Suprapubic skin (tissue), 4 donors: Measurements from ENCODE around the gene VTI1A. TPM values are rescaled to one million over a fixed set of nuclear protein-coding genes. Genes with fewer than 3 reads are reported as not detected.

ENCODE experiments used
- DNase-seq, 2 donors: peaks; one replicate each; pipeline ENCODE4 v3.0.0-alpha.2; 2019; ENCODE audit warnings: low spot score in 2 of 2
- H3K27ac ChIP-seq: fragments of 200-600 bp; sonication (generic); one replicate; pipeline ENCODE4 v1.5.1; 2019
- H3K27me3 ChIP-seq: fragments of 200-600 bp; sonication (generic); one replicate; pipeline ENCODE4 v1.5.1; 2019
- H3K36me3 ChIP-seq: fragments of 200-600 bp; sonication (generic); one replicate; pipeline ENCODE4 v1.5.1; 2019
- H3K4me1 ChIP-seq: fragments of 200-600 bp; sonication (generic); one replicate; pipeline ENCODE4 v1.5.1; 2019
- H3K4me3 ChIP-seq: fragments of 200-600 bp; sonication (generic); one replicate; pipeline ENCODE4 v1.5.1; 2019; ENCODE audit warnings: mild to moderate bottlenecking
- H3K9me3 ChIP-seq: fragments of 200-600 bp; sonication (generic); one replicate; pipeline ENCODE4 v1.5.1; 2019
- EP300 ChIP-seq: sonication (generic); formaldehyde crosslinking; IDR thresholded peaks from one replicate; pipeline ENCODE4 v1.6.1; 2017; ENCODE audit warnings: antibody characterized with exemption
- POLR2A ChIP-seq, 2 donors: fragments of 450-650 bp; IDR thresholded peaks; one replicate each; pipeline ENCODE4 v1.6.1; 2017; ENCODE audit warnings: antibody characterized with exemption in 2 of 2, mild to moderate bottlenecking in 2 of 2, moderate library complexity in 2 of 2
- POLR2AphosphoS5 ChIP-seq, 3 donors: sonication (generic); formaldehyde crosslinking; IDR thresholded peaks; one replicate each; pipeline ENCODE4 v1.6.1; 2017; ENCODE audit warnings: antibody characterized with exemption in 3 of 3
- WGBS: methylation state at CpG from one replicate; pipeline ENCODE4 v1.1.5; 2018; 5-methylcytosine and 5-hydroxymethylcytosine counted together
- total RNA-seq, 4 donors: library from RNA; depleted of rRNA; stranded (reverse); fragments of >200 nt; gene quantifications; one replicate each; pipeline ENCODE4 v1.1.0, GENCODE V29; 2016
- TF ChIP-seq, protein P1 (sequence below), 2 donors: fragments of 200-600 bp in 1 of 2; fragments of 450-650 bp in 1 of 2; sonication (generic) in 1 of 2; IDR thresholded peaks; one replicate each; pipeline ENCODE4 v1.5.1; 2016 to 2019; ENCODE audit warnings: antibody characterized with exemption in 2 of 2, mild to moderate bottlenecking in 1 of 2, moderate library complexity in 1 of 2

VTI1A gene
- total RNA-seq, 4 donors from 2014 or later = 43.0 to 81.0 (median 49.2) TPM

- H3K4me3 ChIP-seq = no peak overlapping the region
- no peaks in the 10 kb centered on the region for H3K27me3 ChIP-seq
- DNase-seq = no peak
- WGBS = 83% methylated on average over 2 of the region's 2 CpGs
- TF ChIP-seq EP300 = no peak
- no peak for TF ChIP-seq POLR2A (IDR thresholded peaks at IDR 0.05)
- TF ChIP-seq, protein P1, sequence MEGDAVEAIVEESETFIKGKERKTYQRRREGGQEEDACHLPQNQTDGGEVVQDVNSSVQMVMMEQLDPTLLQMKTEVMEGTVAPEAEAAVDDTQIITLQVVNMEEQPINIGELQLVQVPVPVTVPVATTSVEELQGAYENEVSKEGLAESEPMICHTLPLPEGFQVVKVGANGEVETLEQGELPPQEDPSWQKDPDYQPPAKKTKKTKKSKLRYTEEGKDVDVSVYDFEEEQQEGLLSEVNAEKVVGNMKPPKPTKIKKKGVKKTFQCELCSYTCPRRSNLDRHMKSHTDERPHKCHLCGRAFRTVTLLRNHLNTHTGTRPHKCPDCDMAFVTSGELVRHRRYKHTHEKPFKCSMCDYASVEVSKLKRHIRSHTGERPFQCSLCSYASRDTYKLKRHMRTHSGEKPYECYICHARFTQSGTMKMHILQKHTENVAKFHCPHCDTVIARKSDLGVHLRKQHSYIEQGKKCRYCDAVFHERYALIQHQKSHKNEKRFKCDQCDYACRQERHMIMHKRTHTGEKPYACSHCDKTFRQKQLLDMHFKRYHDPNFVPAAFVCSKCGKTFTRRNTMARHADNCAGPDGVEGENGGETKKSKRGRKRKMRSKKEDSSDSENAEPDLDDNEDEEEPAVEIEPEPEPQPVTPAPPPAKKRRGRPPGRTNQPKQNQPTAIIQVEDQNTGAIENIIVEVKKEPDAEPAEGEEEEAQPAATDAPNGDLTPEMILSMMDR (IDR thresholded peaks at IDR 0.05) = no peak
- no peak for TF ChIP-seq POLR2AphosphoS5 (IDR thresholded peaks at IDR 0.05)
- H3K4me1 ChIP-seq = no peaks in the 10 kb centered on the region
- no peak overlapping the region for H3K27ac ChIP-seq
- H3K9me3 ChIP-seq = no peaks in the 10 kb centered on the region
- no peaks in the 10 kb centered on the region for H3K36me3 ChIP-seq
Observed at GRCh38 chr10:112409299-112409698, 37.7 kb upstream of the VTI1A start.

- TF ChIP-seq, protein P1 (IDR thresholded peaks at IDR 0.05) = no peak
- TF ChIP-seq POLR2AphosphoS5 (IDR thresholded peaks at IDR 0.05) (no peak), EP300 (no peak), POLR2A (IDR thresholded peaks at IDR 0.05) (no peak)
- no peaks in the 10 kb centered on the region for H3K36me3 ChIP-seq
- no peaks in the 10 kb centered on the region for H3K4me1 ChIP-seq
- DNase-seq = no peak
- no peak overlapping the region for H3K4me3 ChIP-seq
- no peaks in the 10 kb centered on the region for H3K27me3 ChIP-seq
- no peaks in the 10 kb centered on the region for H3K9me3 ChIP-seq
- WGBS = 51% methylated on average over 4 of the region's 4 CpGs
- H3K27ac ChIP-seq = no peak overlapping the region
Observed at GRCh38 chr10:112409755-112410154, 37.3 kb upstream of the VTI1A start.

GRCh38 chr10:112412696-112413095, 34.3 kb upstream of the VTI1A start:
- Histone ChIP-seq H3K36me3 (no peaks in the 10 kb centered on the region), H3K4me3 (no peak overlapping the region), H3K9me3 (no peaks in the 10 kb centered on the region), H3K4me1 (no peaks in the 10 kb centered on the region), H3K27ac (no peak overlapping the region), H3K27me3 (no peaks in the 10 kb centered on the region)
- DNase-seq = no peak
- WGBS = 84% methylated on average over 2 of the region's 2 CpGs
- TF ChIP-seq POLR2AphosphoS5 (IDR thresholded peaks at IDR 0.05) (no peak), EP300 (no peak), POLR2A (IDR thresholded peaks at IDR 0.05) (no peak)
- TF ChIP-seq, protein P1 (IDR thresholded peaks at IDR 0.05) = no peak

DNA sequence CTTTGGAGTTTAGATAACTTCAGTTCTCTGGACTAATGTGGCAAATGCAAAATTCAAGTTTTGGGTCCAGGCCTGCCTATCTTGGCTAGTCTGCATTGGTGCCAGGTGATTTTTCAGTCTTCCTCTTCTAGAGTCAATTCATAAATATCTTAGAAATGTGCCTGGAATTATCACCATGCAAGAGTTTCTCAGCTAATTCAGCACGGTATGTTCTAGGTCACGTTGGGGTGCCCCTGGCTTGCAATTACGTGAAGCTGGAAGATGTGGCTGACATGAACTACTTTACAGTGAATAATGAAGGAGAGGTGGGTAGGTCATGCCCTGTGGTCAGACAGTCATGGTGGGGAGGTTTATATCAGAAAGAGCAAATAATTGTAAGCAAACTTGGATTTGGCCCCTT, 25.3 kb upstream of the VTI1A start:
- H3K27me3 ChIP-seq = no peaks in the 10 kb centered on the region
- peaks cover 10% of the 10 kb centered on the region for H3K36me3 ChIP-seq
- no peak overlapping the region for H3K4me3 ChIP-seq
- 94% methylated on average over 3 of the region's 3 CpGs for WGBS
- no peak for DNase-seq
- no peak overlapping the region for H3K27ac ChIP-seq
- no peaks in the 10 kb centered on the region for H3K4me1 ChIP-seq
- H3K9me3 ChIP-seq = no peaks in the 10 kb centered on the region
- TF ChIP-seq POLR2AphosphoS5 (IDR thresholded peaks at IDR 0.05) = no peak
- TF ChIP-seq, protein P1 (IDR thresholded peaks at IDR 0.05) = no peak
- no peak for TF ChIP-seq POLR2A (IDR thresholded peaks at IDR 0.05)
- TF ChIP-seq EP300 = no peak

- Histone ChIP-seq H3K4me1 (no peaks in the 10 kb centered on the region), H3K4me3 (no peak overlapping the region), H3K36me3 (peaks cover 25% of the 10 kb centered on the region), H3K9me3 (no peaks in the 10 kb centered on the region), H3K27ac (no peak overlapping the region), H3K27me3 (no peaks in the 10 kb centered on the region)
- WGBS = 79% methylated on average over 2 of the region's 2 CpGs
- DNase-seq = no peak
- TF ChIP-seq POLR2A (IDR thresholded peaks at IDR 0.05) = no peak
Observed at GRCh38 chr10:112424651-112425050, 22.4 kb upstream of the VTI1A start.

GRCh38 chr10:112426111-112426510, 20.9 kb upstream of the VTI1A start:
- no peak for TF ChIP-seq POLR2AphosphoS5 (IDR thresholded peaks at IDR 0.05)
- TF ChIP-seq EP300 = no peak
- TF ChIP-seq POLR2A (IDR thresholded peaks at IDR 0.05) = no peak
- TF ChIP-seq, protein P1 (IDR thresholded peaks at IDR 0.05) = no peak
- no peak overlapping the region for H3K27ac ChIP-seq
- no peaks in the 10 kb centered on the region for H3K27me3 ChIP-seq
- no peak for DNase-seq
- no peaks in the 10 kb centered on the region for H3K4me1 ChIP-seq
- peaks cover 39% of the 10 kb centered on the region for H3K36me3 ChIP-seq
- 57% methylated on average over 2 of the region's 2 CpGs for WGBS
- H3K9me3 ChIP-seq = no peaks in the 10 kb centered on the region
- H3K4me3 ChIP-seq = no peak overlapping the region
